Breast epithelium (tissue), 4 donors: Measurements from ENCODE around the gene DBNDD2. TPM values are rescaled to one million over a fixed set of nuclear protein-coding genes. Genes with fewer than 3 reads are reported as not detected.

Experiments
- DNase-seq, 2 donors: peaks; one replicate each; pipeline ENCODE4 v3.0.0-alpha.2; 2019; ENCODE audit warnings: low spot score in 2 of 2
- H3K27ac ChIP-seq, 2 donors: fragments of 200-600 bp; sonication (generic) in 1 of 2; one replicate each; pipeline ENCODE4 v1.5.1; 2016 to 2019; ENCODE audit warnings: mild to moderate bottlenecking in 1 of 2
- H3K27me3 ChIP-seq, 2 donors: fragments of 200-600 bp; sonication (generic) in 1 of 2; one replicate each; pipeline versions ENCODE4 v1.5.1 to v1.6.0; 2017 to 2019; ENCODE audit warnings: control low read depth in 1 of 2, mild to moderate bottlenecking in 1 of 2
- H3K36me3 ChIP-seq: fragments of 200-600 bp; one replicate; pipeline ENCODE4 v1.5.1; 2019
- H3K4me1 ChIP-seq, 2 donors: fragments of 200-600 bp; sonication (generic); one replicate each; pipeline ENCODE4 v1.5.1; 2016 to 2019; ENCODE audit warnings: control low read depth in 1 of 2
- H3K4me3 ChIP-seq, 3 donors: fragments of 200-600 bp; sonication (generic); 1 replicate in 2 of 3; 2 replicates in 1 of 3; pipeline ENCODE4 v1.5.1; 2016 to 2019; ENCODE audit warnings: mild to moderate bottlenecking in 3 of 3, moderate library complexity in 2 of 3
- H3K9me3 ChIP-seq, 2 donors: fragments of 200-600 bp; sonication (generic) in 1 of 2; one replicate each; pipeline ENCODE4 v1.5.1; 2016 to 2019; ENCODE audit warnings: control low read depth in 1 of 2
- CTCF ChIP-seq, 3 donors: fragments of 450-650 bp; IDR thresholded peaks; one replicate each; pipeline ENCODE4 v1.5.1; 2016 to 2017; ENCODE audit warnings: antibody characterized with exemption in 3 of 3, mild to moderate bottlenecking in 3 of 3, moderate library complexity in 3 of 3
- POLR2A ChIP-seq: fragments of 450-650 bp; IDR thresholded peaks from one replicate; pipeline ENCODE4 v1.6.1; 2016; ENCODE audit warnings: antibody characterized with exemption, mild to moderate bottlenecking, moderate library complexity
- POLR2AphosphoS5 ChIP-seq, 3 donors: sonication (generic); formaldehyde crosslinking; IDR thresholded peaks; one replicate each; pipeline ENCODE4 v1.6.1; 2017; ENCODE audit warnings: antibody characterized with exemption in 3 of 3
- intact Hi-C: fragments of 100-400 bp; cut with DNase I; formaldehyde crosslinking; loops from one replicate; pipeline ENCODE4 v1.15.1; 2023; ENCODE audit warnings: low total_unique reads
- total RNA-seq, 3 donors: library from RNA; depleted of rRNA; stranded (reverse); fragments of >200 nt; gene quantifications; one replicate each; pipeline ENCODE4 v1.1.0, GENCODE V29; 2016

DBNDD2 gene
- total RNA-seq, 3 donors from 2014 or later: 32.2 to 49.2 (median 44.5) TPM

DNA sequence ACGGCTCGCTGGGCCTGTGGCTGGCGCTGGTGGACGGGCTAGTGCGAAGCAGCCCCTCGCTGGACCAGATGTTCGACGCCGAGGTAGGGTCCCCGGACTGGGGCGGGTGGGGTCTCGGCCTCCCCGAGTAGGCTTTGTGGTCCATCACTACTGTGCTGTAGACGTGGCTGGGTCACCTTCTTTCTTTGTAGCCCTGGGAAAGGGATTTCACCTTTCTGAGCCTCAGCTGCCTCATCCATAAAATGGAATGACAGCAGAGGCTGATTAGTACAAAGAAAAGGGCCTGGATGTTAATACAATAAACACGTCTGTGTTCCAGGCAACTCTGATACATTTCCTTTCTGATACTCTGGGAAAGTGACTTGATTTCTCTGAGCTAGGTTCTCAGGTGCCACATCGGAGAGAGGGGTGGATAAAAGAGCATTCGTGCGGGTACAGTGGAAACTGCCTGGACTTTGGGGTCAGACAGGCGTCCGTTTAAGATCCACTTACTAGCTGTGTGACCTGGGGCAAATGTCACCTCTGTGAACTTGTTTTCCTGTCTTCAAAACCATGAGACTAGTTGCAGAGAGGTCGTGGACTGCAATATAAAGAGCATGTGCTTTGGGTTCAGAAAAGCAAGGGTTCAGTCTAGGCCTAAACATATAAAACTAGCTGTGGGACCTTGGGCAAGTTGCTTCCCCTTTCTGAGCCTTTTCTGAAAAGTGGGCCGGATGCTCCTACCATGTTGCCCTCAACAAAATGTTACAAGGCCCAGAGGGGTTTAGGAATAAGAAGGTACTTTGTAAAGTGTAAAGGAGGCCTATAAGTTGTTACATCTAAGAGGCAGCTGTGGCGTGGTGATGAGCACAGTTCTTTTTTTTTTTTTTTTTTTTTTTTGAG, 44.2 kb upstream of the DBNDD2 start:
- H3K4me3 ChIP-seq: peak overlapping the region; percentile 59 to 77 (median 62)
- no peak for DNase-seq
- TF ChIP-seq POLR2A (no peak), POLR2AphosphoS5 (IDR thresholded peaks at IDR 0.05) (no peak), CTCF (IDR thresholded peaks at IDR 0.05) (no peak)
- peak overlapping the region; percentile 92 to 97 for H3K27ac ChIP-seq
- intact Hi-C loops: no loop called here
- H3K9me3 ChIP-seq: no peaks in the 10 kb centered on the region
- H3K36me3 ChIP-seq: peaks cover 8% of the 10 kb centered on the region
- peaks cover 5 to 18% of the 10 kb centered on the region in 2 donors for H3K4me1 ChIP-seq
- H3K27me3 ChIP-seq: no peaks in the 10 kb centered on the region

DNA sequence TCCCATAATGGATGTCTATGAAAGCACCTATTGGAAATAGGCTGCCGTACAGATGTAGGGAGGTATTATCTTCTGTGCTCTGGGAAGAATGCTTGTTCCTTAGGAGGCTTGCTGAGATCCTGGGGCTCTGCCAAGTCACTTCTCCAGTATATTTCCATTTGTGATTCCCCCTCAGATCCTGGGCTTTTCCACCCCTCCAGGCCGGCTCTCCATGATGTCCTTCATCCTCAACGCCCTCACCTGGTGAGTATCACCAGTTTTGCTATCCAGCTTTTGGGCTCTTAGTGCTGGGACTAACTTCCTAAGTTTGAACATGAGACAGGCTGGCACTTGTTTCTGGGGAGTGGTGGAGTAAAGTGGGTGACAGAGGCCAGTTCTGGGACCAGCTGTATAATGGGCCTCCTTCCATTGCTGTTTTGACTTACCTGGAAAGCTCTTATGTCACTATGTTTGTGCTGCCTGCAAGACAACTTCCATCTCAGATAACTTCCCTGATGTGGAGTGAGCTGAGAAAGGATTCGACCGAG, 42.6 kb upstream of the DBNDD2 start:
- Histone ChIP-seq H3K4me1 (peaks cover 0 to 12% of the 10 kb centered on the region in 2 donors), H3K9me3 (no peaks in the 10 kb centered on the region), H3K36me3 (peaks cover 8% of the 10 kb centered on the region), H3K27ac (no peak overlapping the region), H3K4me3 (no peak overlapping the region), H3K27me3 (no peaks in the 10 kb centered on the region)
- intact Hi-C loops: no loop called here
- no peak for TF ChIP-seq POLR2A
- no peak for TF ChIP-seq POLR2AphosphoS5 (IDR thresholded peaks at IDR 0.05)
- no peak for TF ChIP-seq CTCF (IDR thresholded peaks at IDR 0.05)
- no peak for DNase-seq

- DNase-seq: no peak
- Histone ChIP-seq H3K4me3 (no peak overlapping the region), H3K27ac (no peak overlapping the region), H3K9me3 (no peaks in the 10 kb centered on the region), H3K27me3 (no peaks in the 10 kb centered on the region), H3K36me3 (peaks cover 8% of the 10 kb centered on the region), H3K4me1 (peaks cover 0 to 12% of the 10 kb centered on the region in 2 donors)
- TF ChIP-seq POLR2AphosphoS5 (IDR thresholded peaks at IDR 0.05): no peak
- intact Hi-C loops: no loop called here
Observed at GRCh38 chr20:45366192-45366591, 41.9 kb upstream of the DBNDD2 start.

DNA sequence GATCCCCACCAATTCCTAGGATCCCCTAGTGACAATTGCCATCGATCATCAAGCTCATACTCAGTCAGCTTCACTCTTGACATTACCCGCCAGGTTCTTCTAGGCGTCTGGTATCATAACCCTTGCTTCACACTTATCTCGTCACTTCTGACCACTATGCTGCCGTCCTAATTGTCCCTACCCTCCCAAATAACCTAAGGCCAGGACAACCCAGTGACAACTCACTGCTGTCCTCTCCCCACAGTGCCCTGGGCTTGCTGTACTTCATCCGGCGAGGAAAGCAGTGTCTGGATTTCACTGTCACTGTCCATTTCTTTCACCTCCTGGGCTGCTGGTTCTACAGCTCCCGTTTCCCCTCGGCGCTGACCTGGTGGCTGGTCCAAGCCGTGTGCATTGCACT, 41.5 kb upstream of the DBNDD2 start:
- intact Hi-C loops: no loop called here
- H3K36me3 ChIP-seq: peaks cover 8% of the 10 kb centered on the region
- no peaks in the 10 kb centered on the region for H3K27me3 ChIP-seq
- no peak for DNase-seq
- TF ChIP-seq POLR2AphosphoS5 (IDR thresholded peaks at IDR 0.05) (no peak), CTCF (IDR thresholded peaks at IDR 0.05) (no peak), POLR2A (no peak)
- H3K9me3 ChIP-seq: no peaks in the 10 kb centered on the region
- no peak overlapping the region for H3K4me3 ChIP-seq
- no peak overlapping the region for H3K27ac ChIP-seq
- H3K4me1 ChIP-seq: peaks cover 0 to 12% of the 10 kb centered on the region in 2 donors

- no peaks in the 10 kb centered on the region for H3K9me3 ChIP-seq
- H3K4me1 ChIP-seq: peaks cover 0 to 12% of the 10 kb centered on the region in 2 donors
- no peak overlapping the region for H3K4me3 ChIP-seq
- peaks cover 8% of the 10 kb centered on the region for H3K36me3 ChIP-seq
- no peak for TF ChIP-seq POLR2A
- no peak for TF ChIP-seq CTCF (IDR thresholded peaks at IDR 0.05)
- TF ChIP-seq POLR2AphosphoS5 (IDR thresholded peaks at IDR 0.05): no peak
- H3K27ac ChIP-seq: no peak overlapping the region
- DNase-seq: no peak
- intact Hi-C loops: no loop called here
- no peaks in the 10 kb centered on the region for H3K27me3 ChIP-seq
Observed at GRCh38 chr20:45367126-45367525, 41.0 kb upstream of the DBNDD2 start.
